TTC549 (cell line): ENCODE data around the gene HOXB1.

Source experiments
- FAIRE-seq: peaks from 2 replicates; lab custom pipeline; 2012; peaks lifted over from hg19 to GRCh38; lab: Jason Lieb, UNC

The HOXB1 gene

GRCh38 chr17:48530887-48531272 is at the start of gene HOXB1:
Gene HOXB1 (minus strand): TSS chr17:48531011. CDS start chr17:48530904, 107 bp downstream.
- FAIRE-seq: no peak

- no peak for FAIRE-seq
Observed at GRCh38 chr17:48579760-48580554, 49.1 kb upstream of the HOXB1 start.

GRCh38 chr17:48579471-48579759 is 48.6 kb upstream of the HOXB1 start:
- FAIRE-seq: no peak

- FAIRE-seq: no peak
Observed at GRCh38 chr17:48578616-48579470, 48.0 kb upstream of the HOXB1 start.

- FAIRE-seq: no peak
Observed at GRCh38 chr17:48577946-48578615, 47.3 kb upstream of the HOXB1 start, which contains the start of gene HOXB4. Gene HOXB4 (minus strand): TSS chr17:48578350. CDS start chr17:48578319, 31 bp downstream.

GRCh38 chr17:48577330-48577945 is 46.6 kb upstream of the HOXB1 start:
- FAIRE-seq: no peak

- FAIRE-seq: no peak
Observed at GRCh38 chr17:48576479-48577309, 45.9 kb upstream of the HOXB1 start.

GRCh38 chr17:48575673-48576478 is 45.1 kb upstream of the HOXB1 start:
- no peak for FAIRE-seq

GRCh38 chr17:48575066-48575582 is 44.3 kb upstream of the HOXB1 start:
- no peak for FAIRE-seq

- no peak for FAIRE-seq
Observed at GRCh38 chr17:48574505-48575065, 43.8 kb upstream of the HOXB1 start.

GRCh38 chr17:48571826-48572417 is 41.1 kb upstream of the HOXB1 start:
- FAIRE-seq: no peak

- peak; percentile 23 for FAIRE-seq
Observed at GRCh38 chr17:48571024-48571818, 40.4 kb upstream of the HOXB1 start.

- no peak for FAIRE-seq
Observed at GRCh38 chr17:48570325-48571023, 39.7 kb upstream of the HOXB1 start.

- FAIRE-seq: no peak
Observed at GRCh38 chr17:48569674-48570324, 39.0 kb upstream of the HOXB1 start.

- no peak for FAIRE-seq
Observed at GRCh38 chr17:48569240-48569582, 38.4 kb upstream of the HOXB1 start.

GRCh38 chr17:48568499-48569239 is 37.9 kb upstream of the HOXB1 start:
- FAIRE-seq: no peak
